ENCODE data around the gene FAF1.

Gene FAF1

GRCh38 chr1:50705699-50706098 is 254.4 kb downstream of the FAF1 start:
- in situ Hi-C loops (cut with MboI; ENCODE audit: low sequenced_read_pairs): no loop called here

DNA sequence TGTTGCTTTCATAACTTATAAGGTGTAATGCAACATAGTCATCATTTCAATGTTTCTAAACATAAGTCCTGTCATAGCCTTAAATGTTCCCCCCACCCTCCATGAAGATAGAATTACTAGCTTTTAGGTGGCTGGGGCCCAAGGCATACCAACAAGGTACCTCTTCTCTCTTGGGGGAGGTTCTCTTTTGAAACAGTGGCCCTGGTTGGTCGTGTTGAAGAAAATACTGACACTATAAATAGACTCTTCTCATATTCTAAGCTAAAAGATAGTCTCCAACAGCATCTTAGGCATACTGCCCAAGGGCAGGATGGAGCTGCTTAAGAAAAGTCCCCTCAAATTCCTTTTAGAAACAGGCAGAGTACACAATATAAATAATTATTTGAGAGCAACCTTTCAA is 255.0 kb downstream of the FAF1 start:
- in situ Hi-C loops (cut with MboI; ENCODE audit: low sequenced_read_pairs): no loop called here

DNA sequence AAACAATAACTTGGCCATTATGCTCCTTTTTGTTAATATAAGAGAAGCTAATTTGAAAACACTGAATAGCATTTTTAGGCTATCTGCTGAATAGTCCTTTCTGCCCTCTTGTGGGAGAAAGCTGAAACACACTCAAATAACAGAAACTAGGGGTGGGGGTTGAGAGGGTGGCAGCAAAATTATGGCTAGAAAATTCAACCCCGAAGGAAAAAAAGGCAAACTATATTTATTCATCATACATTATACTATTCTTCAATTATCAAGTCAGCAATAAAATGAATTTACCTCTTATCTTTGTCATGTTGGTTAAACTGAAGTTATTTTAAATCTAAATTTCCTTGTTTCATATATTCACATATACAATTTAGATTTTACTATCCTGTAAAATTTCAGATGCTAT is 255.9 kb downstream of the FAF1 start:
- in situ Hi-C loops (cut with MboI; ENCODE audit: low sequenced_read_pairs): no loop called here

DNA sequence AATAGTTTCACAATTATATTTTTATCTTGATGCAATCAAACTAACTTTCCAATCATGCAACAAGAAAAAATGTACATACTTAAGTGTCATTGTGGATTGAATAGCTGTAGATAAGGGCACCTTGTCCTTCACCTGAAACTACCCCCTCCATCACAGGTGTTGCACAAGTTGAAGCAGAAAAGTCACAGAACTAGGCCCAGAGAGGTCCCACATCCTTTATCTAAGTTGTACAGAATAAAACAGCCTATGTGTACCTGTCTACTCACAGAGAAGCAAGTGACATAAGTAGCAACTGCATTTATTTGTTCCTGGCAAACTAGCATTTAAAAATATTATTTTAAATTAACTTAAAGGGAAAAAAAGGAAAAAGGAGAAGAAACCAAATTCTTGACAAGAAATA is 256.8 kb downstream of the FAF1 start:
- in situ Hi-C loops (cut with MboI; ENCODE audit: low sequenced_read_pairs): no loop called here

DNA sequence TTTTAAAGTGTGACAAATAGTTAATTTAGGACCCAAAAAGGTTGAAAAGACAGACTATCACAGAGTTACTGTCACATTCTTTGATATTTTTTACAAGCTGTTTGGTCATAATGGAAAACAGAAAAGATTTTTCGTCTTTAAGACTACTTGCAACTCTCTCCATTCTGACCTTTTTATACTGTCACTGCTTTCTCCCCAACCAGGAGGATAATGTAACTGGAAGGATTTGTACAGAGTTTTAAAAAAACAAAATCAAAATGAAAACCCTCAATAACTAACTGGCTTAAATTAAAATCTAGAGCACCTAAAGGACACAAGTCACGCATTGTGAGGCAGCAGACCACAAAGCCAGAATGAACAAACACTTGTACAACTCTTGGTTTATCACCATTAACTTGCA is 257.7 kb downstream of the FAF1 start:
- in situ Hi-C loops (cut with MboI; ENCODE audit: low sequenced_read_pairs): no loop called here

DNA sequence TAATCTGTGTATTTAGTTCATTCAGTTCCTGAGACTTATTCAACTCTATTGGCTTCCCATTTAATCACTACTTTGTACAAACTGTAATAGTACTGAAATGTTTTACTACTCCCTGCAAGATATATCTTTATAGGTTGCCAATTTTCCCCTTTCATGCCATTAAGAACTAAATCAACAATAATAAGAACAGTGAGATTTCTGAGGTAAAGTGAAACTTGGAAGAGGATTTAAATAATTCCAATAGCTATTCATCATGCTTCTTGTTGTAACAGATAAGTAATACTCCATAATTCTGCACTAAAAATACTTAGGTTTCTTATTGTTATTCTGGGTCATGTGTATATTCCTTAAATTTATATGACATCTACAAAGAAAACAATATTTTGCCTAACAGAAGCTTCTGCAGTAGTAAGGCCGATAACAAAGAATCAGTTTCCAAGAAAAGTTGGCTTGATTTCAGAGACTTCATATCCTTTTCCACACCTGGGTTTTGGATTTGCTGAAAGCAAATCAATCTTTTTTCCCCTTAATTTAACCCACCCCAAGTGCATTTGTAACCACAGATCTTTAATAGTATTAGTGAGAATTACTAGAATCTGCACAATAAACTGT is 258.3 kb downstream of the FAF1 start:
- in situ Hi-C loops (cut with MboI; ENCODE audit: low sequenced_read_pairs): no loop called here

DNA sequence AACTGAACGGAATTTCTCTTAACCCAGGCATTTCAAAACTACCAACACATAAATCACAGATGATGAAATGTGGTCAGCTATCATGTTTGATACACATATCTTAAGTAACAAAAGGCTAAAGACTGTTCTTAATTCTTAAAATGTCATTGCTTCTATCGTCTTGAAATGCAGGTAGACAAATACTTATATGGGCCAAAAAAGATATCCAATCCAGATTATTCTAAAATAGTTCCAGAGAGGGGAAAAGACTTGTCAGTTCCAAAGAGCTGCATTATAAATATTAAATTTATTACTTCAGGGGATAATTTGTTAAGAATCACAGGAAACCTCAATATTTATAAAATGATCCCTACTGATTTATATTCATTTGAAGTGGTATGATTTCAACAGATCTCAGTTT is 259.4 kb downstream of the FAF1 start:
- in situ Hi-C loops (cut with MboI; ENCODE audit: low sequenced_read_pairs): no loop called here

DNA sequence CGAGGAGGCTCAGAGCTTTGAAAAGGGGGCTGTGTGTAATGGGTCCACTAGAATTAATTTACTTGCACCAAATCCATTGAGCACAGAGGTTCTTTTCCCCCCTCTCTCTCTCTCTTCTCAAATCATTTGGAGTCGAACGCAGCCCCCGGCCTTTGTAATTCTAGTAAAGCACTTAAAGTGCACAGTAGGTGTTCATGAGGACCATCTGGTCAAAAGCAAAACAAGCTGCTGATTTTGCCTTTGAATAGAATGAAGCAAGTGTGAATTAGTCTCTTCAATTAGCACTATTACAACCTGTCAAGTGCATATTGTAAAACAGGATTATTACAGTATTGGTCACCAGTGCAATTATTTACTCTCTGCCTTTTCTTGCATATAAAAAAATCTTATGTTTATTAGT is 259.9 kb downstream of the FAF1 start:
- in situ Hi-C loops (cut with MboI; ENCODE audit: low sequenced_read_pairs): no loop called here

- in situ Hi-C loops (cut with MboI; ENCODE audit: low sequenced_read_pairs): no loop called here
Observed at GRCh38 chr1:50699795-50700194, 260.3 kb downstream of the FAF1 start.

DNA sequence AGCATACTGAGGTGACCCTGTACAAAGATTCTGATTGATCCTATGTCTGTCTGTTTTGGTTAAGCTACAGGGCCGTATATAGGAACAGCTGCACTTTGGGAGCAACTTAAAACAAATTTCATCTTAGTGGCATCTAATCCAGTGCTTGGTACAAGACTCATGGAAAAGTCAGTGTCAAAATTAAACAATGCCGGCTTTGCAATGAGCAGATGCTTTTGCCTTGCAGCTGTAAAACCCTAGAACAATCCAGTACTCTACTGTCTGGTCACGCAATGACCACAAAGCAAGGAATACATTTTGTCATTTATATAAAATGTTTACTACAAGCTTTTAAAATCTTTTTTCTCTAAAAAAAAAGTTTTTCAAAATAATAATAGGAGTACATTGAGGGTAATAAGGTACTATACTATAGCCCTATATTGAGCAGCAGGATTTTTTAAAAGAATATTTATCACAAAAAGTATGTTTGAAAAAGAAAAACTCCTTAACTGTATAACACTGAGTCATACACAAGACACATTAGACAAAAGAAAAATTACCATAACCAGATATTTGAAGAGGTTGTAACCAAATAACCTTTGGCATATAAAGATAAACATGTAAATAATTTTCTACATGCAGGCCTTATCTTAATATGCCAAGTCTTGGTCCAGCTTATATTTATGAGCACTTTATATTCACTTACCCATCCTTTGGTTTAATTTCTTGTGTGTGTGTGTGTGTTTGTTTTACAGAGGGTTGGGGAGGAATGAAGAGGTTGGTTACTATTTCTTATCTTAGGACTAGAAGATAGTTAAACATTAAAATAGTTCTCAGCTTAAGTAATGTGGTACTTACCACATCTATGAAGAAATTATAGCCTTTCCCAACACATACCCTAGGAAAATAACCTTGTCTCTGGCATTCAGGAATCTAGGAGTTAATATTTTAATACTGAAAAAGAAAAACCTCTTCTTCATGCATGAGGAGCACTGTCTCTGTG is 262.3 kb downstream of the FAF1 start:
- in situ Hi-C loops (cut with MboI; ENCODE audit: low sequenced_read_pairs): no loop called here

DNA sequence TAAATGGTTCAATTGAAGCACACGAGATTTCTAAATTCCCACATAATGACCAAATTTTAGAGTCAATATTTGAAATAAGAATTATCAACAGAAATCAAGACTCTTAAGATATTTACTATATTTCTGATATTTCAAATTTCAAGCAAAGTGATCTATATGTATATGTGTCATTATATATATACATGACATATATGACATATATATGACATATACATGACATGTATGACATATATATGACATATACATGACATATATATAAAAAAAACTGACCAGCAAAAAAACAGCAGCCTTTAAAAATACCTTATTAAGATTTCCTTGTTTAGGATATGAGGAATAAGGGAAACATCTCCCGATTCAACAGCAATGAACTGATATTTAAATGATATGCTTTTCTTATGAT is 266.2 kb downstream of the FAF1 start:
- in situ Hi-C loops (cut with MboI; ENCODE audit: low sequenced_read_pairs): no loop called here

DNA sequence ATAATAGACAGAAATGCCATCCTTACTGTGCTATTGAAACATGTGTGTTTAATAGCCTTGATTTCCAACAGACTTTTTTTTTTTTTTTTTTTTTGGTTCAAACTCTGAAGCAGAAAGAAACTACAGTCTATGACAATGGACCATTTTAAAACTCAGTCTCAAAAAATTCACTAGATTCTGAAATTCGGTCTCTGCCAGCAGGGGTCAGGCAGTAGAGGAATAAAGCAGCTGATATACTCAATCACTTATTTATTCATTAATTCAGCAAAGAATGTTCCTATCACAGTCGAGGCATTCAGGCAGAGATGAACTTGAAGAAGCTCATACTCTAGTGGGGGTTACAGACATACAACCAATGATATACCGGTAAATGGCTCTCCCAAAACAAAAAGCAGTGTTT is 275.9 kb downstream of the FAF1 start:
- in situ Hi-C loops (cut with MboI; ENCODE audit: low sequenced_read_pairs): no loop called here

DNA sequence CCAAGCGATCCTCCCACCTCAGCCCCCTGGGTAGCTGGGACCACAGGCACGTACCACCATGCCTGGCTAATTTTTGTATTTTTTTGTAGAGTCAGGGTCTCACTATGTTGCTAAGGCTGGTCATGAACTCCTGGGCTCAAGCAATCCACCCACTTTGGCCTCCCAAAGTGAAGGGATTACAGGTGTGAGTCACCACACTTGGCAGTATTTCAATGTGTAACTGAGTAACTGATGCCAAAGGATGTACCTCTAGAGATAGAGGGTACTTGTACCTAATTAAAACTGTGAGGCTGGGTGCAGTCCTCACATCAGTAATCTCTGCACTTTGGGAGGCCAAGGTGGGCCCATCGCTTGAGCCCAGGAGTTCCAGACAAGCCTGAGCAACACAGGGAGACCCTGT is 278.1 kb downstream of the FAF1 start:
- in situ Hi-C loops (cut with MboI; ENCODE audit: low sequenced_read_pairs): no loop called here

DNA sequence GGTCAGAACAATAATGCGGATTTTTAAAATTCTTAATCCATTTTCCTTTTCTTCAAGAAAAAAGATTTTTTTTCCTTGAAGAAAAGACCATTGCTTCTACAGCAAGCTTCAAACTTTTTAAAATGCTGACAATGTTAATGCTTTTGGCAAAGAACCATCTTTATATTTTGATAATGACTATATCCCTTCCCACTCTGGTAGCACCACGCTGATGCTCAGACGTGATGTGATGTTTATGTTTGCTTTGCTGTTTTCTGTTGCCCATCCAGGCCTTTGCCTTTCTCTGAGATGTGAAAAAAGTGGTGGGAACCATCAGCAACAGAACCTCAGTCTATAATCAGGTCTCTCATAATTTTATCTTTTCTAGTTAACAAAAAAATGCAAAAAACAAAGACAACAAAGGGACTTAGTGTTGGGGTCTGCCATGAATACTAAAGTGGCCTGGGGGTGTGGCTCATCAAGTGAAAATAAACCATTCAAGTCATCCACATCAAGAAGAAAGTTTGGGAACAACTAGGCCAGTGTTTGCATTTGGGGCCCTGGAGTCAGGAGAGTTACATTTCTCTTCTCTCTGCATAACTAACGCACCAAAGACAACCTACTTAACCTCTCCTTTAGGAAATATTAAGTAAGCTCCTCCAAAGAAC is 292.2 kb downstream of the FAF1 start:
- in situ Hi-C loops (cut with MboI; ENCODE audit: low sequenced_read_pairs): no loop called here

DNA sequence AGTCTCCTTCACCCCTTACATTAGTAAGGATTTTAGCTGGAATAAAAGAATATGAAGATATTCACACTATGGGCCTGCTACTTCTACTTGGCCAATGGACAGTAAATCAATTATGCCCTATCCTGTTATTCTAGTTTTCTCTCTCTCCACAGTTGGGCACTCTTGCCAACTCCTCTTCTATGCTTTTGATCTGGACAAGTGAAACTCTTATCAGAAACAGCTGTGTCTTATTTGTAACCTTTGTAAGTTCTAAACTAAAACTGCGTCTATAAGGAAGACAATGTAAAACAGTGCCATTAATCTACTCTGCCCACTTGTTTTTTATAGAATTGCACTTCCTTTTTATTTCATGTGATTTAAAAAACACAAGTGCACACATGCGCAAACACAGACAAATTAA is 292.8 kb downstream of the FAF1 start:
- in situ Hi-C loops (cut with MboI; ENCODE audit: low sequenced_read_pairs): no loop called here

DNA sequence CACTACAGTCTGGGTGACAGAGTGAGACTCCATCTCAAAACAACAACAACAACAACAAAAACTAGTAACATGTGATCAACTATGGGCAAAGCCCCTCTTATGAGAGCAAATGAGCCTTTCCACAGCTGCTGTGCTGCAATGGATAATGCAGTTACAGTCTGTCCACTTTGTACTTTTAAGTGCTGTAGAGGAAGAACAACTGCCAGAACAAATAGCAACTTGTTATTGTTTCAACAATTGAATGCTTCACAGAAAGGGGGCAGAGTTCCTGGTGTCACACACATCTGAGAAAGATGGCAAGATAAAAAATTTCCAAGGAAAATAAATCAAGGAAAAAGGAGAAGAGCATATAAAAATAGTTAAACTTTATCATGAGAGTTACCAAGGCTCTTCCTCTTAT is 293.2 kb downstream of the FAF1 start:
- in situ Hi-C loops (cut with MboI; ENCODE audit: low sequenced_read_pairs): no loop called here

- in situ Hi-C loops (cut with MboI; ENCODE audit: low sequenced_read_pairs): no loop called here
Observed at GRCh38 chr1:50665413-50665812, 294.7 kb downstream of the FAF1 start.

GRCh38 chr1:50661626-50662025 is 298.4 kb downstream of the FAF1 start:
- in situ Hi-C loops (cut with MboI; ENCODE audit: low sequenced_read_pairs): no loop called here

GRCh38 chr1:50659107-50659662 is 300.9 kb downstream of the FAF1 start:
- in situ Hi-C loops (cut with MboI; ENCODE audit: low sequenced_read_pairs): no loop called here

GRCh38 chr1:50658459-50659076 is 301.5 kb downstream of the FAF1 start:
- in situ Hi-C loops (cut with MboI; ENCODE audit: low sequenced_read_pairs): no loop called here

DNA sequence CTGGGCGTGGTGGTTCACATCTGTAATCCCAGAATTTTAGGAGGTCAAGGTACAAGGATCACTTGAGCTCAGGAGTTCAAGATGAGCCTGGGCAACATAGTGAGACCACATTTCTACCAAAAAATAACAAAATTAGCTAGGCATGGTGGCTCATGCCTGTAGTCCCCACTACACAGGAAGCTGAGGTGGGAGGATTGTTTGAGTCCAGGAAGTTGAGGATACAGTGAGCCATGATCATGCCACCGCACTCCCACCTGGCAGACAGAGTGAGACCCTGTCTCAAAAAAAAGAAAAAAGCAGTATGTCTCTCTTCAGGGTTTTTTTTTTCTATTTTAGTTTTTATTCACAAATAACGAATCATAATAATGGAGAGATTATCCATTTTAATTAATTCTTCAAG is 303.1 kb downstream of the FAF1 start:
- in situ Hi-C loops (cut with MboI; ENCODE audit: low sequenced_read_pairs): no loop called here

Measured in hTERT RPE-1 (cell line).